Fibroblast of gingiva (primary cell): Measurements from ENCODE around the gene PRKG1.

Source experiments
- DNase-seq: peaks from one replicate; pipeline ENCODE4 v3.0.0-alpha.2; 2011; ENCODE audit warnings: low read depth

The PRKG1 gene

DNA sequence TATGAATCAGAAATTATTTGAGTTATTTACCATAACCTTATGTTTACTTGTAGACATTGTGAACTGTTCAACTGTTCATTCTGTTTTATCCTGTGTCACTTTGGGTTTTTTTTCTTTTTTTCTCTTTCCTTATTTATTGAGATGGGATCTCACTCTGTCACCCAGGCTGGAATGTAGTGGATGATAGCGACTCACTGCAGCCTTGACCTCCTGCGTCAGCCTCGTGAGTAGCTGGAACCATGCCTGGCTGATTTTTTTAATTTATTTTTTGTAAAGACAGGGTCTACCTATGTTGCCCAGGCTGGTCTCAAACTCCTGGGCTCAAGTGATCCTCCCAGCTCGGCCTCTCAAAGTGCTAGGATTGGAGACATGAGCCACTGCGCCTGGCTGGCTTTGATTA lies 528.0 kb downstream of the PRKG1 start:
- DNase-seq, result no peak

DNA sequence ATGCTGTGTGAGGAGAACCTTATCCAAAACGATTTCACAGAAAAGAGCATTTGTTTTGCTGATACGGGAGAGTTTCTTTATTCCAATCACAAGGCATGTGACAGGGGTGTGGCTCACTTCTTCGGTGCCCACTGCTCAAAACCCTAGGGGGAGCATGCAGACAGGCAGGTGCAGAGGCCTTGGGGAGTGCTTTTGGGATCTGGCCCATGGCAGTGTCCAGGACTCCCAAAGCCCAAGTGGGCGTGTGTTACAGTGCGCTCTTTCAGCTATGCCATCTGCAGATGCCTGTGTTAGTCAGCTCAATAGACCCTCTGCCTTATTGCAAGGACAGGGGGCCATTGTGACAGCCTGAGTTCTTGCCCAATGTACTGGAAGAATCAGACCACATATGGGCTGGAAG lies 530.3 kb downstream of the PRKG1 start:
- no peak for DNase-seq

DNA sequence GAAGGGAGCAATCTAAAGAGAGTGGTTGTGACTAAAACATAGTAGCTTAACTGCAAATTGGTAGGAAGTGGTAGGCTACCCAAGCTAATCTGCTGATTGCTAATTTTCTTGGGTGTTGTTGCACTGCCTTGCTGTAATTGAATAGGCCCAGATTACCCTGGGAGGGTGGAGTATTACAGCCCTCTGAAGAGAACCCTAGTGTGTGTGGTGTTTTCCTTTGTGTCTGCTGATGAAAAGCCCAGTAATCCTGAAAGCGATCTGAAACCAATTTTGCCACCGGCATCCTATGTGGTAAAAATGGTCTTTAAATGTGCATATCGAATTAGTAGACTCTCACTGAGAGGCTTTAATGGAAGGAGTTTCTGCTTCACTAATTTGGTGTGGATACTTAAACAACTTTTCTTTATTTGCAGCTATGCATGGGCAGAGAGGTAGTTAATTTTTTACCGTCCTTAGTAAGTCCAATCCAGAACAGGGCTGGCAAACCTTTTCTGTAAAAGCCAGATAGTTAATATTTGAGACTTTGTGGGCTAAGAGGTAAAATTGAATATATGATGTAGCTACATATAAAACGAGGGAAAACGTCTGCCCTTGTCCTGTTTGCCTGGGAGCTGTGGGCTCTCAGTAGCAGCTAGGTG lies 532.7 kb downstream of the PRKG1 start:
- no peak for DNase-seq

DNA sequence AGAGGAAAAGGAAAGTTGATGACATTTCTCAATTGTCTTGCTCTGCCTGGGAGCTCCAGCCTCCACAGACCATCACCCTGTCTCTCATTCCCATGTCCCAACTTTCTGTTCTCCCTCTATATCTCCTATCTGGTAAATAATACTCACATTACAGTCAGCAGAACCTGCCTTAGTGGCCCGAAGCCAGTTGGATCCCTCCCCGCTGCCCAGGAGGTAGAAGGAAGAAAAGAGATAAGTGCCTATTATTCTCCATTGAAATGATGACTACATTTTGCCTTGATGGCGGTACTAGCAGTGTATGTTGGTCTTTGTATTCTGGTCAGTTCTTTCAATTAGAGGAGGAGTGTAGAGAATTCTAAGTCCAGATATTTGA lies 533.2 kb downstream of the PRKG1 start:
- no peak for DNase-seq

DNA sequence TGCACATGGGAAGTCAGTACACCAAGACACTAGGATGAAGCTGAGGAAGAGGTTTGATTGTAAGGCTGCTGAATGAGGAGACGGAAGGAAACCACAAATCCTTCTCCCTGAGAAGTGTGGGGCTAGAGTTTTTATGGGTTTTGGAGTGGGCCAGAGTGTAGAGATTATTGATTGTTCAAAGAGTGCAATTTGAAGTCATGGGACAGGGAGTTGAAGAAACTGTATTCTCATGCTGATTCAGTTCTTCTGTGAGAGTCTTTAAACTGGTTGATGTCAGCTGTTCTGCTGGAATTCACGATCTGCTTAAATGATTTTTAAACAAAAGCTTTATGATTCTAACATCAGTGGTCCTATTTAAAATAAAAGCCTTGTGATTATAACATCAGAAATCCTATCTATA lies 533.9 kb downstream of the PRKG1 start:
- DNase-seq, result no peak

DNA sequence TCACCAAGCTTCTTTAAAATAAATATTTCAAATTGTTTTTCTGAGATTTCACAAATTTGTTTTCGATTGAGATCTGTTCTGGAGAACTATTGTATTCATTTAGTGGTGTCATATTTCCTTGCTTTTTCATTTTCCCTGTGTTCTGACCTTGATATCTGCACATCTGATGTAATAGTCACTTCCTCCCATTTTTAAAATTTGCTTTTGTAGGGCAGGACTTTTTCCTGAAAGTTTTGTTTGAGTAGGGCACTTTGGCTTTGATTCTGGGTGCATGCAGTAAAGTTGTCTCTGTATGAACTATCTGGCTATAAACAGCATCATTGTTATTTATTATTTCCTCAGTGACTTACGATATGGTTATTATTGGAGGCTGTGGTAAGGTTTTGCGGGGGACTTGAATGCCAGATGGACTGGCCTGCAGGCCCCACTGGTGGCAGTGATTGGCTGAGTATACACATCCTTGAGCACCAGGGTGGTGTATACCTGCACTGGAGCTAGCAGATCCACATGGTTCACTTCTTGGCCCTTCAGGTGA lies 541.5 kb downstream of the PRKG1 start:
- DNase-seq, result no peak

DNA sequence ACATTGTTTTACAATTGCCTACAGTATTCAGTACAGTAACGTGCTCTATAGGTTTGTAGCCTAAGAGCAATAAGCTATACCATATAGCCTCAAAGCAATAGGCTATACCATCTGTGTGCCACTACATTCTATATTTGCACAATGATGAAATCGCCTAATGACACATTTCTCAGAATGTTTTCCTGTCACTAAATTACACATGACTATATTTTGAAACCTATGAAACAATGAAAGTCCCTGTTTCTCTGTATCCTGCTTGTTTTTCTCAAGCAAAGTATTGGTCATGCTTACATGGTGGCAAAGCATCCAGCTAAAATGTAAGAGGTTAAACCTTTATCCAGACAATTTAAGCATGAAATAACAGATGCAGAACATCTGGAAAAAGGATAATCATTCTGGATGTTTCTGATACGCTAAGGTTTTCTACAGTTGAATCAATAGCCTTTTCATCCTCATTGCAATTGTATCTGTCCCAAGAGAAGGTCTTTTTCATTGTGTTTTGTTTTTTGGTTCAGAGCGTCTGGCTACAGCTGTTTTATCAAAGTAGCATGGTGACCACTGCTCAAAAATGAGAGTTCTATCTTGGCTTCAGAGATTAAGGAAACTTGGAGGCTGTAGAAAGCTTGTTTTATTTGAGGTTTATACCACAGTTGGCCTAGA lies 543.4 kb downstream of the PRKG1 start:
- no peak for DNase-seq

DNA sequence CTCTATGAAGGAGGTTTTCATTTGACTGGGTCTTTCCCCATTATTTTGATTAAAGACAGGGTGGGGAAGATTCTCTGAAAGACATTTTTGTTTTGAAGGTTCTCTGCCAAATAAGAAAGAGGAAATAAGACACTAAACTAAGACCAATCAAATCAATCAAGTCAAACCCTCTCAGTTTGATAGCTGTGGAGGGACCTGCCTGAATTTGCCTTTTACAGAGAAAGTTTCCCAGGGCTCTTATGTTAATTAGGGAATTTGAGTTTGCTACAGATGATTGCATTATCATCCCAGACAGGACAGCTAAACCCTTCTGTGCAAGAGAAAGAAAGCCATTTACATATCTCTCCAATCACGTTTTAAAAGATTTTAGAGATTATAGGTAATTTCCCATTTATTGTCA lies 545.1 kb downstream of the PRKG1 start:
- DNase-seq, result no peak

DNA sequence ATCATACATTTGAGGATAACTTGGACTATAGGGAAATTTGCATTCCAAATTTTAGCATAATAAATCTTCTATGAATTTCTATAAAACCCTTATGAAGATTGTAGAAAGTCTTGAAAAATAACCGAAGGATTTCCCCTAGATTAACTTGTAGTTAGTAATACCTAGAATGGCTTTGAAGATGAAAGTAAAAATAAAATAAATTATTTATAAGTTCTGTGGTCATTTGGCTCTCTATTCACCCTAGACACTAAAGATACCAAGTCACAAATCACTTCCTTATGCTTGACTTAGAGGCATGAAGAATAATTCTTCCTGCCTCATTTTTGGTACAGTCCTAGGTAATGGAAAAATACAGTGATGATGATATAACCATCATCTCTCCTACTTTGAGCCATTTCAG lies 545.8 kb downstream of the PRKG1 start:
- no peak for DNase-seq

DNA sequence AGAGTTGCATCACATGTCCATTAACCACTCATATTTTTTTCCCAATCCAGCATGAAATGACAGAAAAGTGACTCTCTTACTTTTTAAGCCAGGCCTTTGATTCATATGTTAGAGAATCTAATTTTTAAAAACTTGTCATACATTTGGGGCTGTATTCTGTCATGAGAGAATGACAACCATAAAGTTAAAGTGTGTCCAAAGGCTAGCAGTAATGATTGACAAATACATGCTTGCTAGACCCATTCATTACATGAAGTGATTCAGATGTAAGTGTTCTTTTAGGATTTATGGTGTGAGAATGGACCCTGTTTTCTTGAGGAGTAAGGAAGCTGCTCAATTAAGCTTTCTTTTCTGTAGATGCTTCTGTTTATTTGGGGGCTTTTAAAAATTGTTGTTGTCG lies 549.7 kb downstream of the PRKG1 start:
- DNase-seq, result no peak

DNA sequence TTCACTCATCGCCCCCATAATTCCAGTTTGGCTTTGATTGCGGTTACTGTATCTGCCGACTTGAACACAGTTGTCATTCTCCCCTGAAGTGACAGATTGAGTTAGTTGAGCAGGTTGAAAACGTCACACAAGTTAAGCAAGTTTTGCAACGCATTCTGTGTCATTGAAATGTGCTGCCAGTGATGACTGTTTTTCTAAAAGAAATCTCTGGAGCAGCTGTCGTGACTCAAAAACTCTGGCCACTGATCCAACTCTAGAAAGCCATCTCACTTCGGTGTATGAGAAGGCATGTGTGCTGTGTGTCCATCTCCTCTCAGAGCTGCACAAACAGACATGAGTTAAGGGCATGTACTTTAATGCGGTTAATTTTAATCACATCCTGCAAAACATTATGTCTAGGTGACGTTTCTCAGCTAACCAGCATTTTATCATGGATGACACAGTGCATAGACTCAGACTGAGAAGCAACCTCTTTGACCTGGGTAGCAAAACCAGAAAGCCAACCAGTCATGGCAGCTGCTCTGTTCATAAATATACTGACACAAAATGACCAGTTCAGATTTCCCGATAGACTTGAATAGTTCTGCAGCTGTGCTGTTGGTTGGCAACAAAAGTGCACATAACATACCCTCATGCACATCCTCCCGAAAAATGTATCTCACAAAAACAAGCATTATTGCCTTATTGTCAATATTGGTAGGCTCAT lies 555.8 kb downstream of the PRKG1 start:
- DNase-seq, result peak; percentile 11

DNA sequence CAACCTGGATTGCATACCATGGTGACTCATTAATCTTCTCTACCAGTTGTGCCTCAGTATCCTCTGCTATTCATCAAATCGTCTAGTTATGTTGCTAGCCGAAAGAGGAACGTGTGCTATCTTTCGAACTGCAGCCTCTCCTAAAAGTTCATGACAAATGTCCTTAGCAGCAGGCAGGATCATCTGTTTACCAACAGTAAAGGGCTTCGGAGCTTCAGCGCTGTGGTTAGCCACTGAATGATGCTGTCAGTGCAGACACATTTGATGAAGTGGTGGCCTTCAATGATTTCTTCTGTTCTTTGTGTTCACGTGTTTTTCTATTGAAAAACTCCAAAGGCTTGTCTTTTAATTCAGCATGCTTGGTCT lies 556.3 kb downstream of the PRKG1 start:
- no peak for DNase-seq

DNA sequence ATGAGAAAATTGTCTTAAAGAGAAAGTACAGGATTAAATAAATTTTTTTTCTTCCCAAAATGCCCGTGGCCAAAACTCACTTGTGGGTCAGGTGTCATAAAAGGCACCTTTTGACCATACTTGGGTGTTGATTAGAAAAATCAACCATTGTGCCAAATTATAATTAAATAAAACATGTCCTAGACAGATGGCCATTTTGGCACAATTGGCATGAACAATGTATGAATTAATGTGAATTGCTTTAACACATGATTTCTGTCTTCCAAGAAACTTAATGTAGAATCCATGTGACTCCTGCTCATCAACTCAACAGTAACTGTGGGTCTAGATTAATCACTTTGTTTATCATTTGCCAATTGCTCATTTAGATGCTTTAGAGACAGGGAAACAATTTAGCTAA lies 561.1 kb downstream of the PRKG1 start:
- no peak for DNase-seq

DNA sequence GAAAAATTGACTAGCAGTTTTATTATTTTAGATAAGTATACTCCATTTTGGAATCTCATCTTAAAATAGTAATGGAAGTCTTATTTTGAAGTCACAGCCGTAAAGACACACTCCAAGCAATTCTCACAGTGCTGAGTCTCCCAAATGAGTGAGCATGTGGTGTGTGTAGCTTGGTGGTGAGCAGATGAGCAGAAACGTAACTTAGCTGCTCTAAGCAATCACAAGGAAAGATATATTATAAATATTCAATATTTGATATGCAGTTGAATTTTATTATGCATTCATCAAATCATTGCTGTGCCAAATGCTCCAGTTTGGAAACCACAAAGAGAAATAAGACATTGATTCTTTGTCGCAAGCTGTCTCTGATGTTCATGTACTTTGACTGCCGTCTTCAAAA lies 563.9 kb downstream of the PRKG1 start:
- no peak for DNase-seq

DNA sequence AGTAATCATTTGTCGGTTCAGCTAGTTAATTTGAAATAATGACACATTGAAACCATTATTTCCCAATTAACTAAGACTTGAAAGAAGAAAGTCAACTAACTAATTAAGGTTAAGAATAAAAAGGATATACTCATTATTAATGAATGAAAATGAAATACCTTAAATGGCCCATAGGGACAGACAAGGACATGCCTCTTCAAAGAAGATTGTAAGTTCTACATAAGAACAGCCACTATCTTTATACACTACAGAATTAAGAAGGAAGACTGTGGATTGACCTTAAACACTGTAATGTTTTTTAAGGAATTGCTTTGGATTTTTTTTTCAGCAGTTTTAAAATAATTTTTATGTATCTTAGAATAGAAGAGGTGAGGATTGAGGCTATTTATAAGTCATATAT lies 564.5 kb downstream of the PRKG1 start:
- no peak for DNase-seq

DNA sequence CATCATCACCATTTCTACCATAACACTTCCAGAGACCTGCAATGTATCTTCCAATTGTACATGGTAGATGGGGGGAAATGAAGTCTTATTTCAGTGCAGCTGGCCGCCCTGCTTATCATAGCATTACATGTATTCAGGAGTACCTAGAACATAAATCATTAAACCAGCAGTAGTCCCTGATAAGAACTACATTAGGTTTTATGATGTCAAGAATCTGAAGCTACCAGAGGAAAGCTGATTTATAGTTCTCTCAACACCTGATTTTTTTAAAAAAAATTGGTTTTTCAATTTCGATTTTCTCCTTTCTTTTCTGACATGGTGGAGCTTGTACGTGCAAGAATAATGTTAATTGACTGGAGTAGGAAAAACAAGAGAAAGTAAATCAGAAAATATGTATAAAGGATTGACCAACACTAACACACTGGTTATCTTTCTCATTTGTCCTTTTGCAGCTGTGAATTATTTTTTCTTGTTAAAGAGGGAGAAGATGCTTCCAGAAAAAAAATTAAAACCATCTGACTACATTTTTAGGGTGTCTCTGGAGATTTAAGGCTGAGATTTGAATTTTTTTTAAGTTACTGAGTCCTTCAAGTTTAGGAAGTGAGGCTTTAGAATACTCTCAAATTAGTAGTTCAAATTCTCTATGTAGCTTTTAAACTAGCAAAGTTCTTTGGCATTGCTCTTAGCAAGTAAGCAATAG lies 566.0 kb downstream of the PRKG1 start:
- DNase-seq, result peak; percentile 59

DNA sequence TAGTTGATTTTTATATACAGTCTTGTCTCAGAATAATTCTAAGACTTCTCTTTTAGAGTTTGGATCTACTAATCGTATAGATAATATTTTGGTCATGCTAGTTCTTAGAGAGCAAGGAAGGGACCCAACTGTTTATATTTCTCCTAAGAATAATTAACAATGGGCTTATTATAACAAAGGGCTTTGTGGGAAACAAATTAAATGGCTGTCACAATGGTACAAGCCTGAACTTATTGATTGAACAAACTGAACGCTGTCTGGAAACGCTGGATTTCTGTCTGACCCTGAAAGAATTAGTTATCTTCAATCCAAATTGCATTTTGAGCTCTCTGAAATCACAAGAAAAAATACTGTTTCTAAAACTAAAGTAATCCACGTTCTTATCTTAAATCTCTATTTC lies 568.3 kb downstream of the PRKG1 start:
- no peak for DNase-seq

DNA sequence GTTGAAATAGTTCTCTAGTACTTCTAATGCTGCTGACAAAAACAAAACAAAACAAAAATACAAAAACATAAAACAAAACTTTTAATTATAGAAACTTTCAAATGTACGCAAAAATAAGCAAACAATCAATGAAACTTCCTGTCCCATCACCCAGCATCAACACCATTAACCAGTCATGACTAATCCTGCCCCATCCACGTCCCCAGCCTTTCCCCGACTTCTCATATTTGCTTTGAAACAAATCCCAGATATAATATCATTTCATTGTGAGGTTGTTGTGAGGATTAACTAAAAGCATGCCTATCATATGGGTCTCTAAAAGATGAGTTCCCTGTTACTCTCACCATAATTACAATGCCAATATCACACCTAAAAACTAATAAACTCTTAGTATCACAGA lies 569.4 kb downstream of the PRKG1 start:
- DNase-seq, result peak; percentile 24

DNA sequence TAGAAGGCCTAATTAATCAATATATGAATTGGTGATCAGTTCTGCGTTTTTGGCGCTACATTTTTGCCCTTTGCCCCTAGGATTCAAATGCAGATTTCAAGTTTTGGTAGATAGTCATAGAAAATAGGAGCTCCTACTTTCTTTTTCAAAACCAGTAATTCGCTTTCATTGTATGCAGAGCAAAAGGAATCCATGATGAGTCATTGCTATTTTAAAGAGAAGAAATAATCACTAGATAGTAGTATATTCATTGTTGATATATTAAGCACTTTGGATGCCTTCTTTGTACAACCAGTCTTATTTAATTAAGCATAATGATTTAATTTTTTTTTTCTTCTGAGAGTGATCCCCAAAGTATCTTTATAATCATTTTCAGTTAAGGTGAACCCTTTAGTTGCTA lies 574.8 kb downstream of the PRKG1 start:
- no peak for DNase-seq

DNA sequence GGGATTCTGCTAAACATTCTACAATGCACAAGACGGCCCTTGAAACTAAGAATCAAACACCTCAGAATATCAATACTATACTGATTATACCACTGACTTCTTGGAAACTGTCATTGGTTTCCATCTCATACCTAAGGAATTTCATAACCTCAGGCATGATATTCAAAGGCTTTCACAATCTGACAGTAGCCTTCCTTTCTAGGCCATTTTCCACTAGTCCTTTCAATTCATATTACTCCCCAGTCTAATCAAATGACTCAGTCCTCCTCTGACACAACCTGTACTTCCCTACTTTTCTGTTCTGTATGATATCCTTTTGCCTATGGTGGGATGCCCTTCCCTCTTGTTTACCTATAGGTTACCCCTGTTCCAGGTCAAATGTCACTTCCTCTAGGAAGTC lies 576.8 kb downstream of the PRKG1 start:
- DNase-seq, result peak; percentile 51

DNA sequence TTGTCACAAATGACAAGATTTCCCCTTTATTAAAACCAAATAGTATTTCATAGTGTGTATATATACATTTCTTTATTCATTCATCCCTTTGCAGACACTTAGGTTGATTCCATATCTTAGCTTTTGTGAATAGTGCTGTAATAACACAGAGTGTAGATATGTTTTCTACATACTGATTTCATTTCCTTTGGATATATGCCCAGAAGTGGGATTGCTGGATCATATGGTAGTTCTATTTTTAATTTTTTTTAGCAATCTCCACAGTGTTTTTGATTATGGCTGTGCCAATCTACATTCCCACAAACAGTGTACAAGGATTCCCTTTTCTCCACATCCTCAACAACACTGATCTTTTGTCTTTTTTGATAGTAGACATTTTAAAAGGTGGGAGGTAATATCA lies 578.7 kb downstream of the PRKG1 start:
- peak; percentile 70 for DNase-seq

DNA sequence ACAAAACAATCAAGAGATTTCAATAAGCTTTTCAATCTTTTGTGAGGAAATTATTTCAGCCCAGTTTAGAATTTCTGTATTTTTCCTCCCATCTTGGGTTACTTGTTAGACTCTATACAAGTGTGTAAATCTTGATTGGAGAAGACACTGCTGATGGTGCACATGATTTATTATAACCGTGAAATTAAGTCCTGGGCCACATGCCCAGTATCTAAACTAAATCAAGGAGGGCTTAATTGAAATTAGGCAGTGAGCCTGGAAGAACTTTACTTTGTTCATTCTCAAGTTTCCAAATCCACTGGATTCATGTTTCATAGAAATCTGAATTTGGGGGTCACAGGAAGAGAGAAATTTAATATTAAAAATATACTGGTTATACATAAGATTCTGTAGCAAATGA lies 580.6 kb downstream of the PRKG1 start:
- DNase-seq, result peak; percentile 63

DNA sequence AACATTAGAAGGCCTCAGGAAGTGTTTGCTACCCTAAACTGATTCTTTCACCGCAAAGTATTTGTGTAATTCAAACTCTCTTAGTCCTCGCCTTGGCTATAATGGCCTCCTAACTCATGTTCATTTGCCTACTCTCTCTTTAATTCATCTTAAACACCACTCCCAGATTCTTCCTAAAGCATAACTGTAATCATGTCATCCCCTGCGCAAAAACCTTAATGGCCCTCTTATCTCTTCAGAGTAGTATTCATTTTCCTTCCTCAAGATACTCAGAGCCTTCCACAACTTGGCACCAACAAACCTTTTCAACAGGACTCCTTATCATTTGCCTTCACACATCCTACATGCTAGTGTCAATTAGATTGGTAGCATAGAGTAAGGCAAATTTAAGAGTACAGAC lies 582.2 kb downstream of the PRKG1 start:
- no peak for DNase-seq
